Endothelial cell of umbilical vein (primary cell): ENCODE results near the gene SLC38A10. TPM values are rescaled to one million over a fixed set of nuclear protein-coding genes. Genes with fewer than 3 reads are reported as not detected.

Experiments
- BruUV-seq: library from RNA; stranded (reverse); fragments of 400-500 nt; replicated peaks from 2 replicates; lab custom pipeline; 2021; lab: Mats Ljungman, UMichigan
- CTCF ChIA-PET: fragments of 300-600, 350-600 bp; sonication (Branson Sonifier 250); formaldehyde crosslinking; loops from one replicate; lab custom pipeline; 2021; ENCODE audit warnings: antibody characterized with exemption, inconsistent platforms; lab: Charles Lee
- POLR2A ChIA-PET: fragments of 300-600, 350-600 bp; sonication (Branson Sonifier 250); formaldehyde crosslinking; loops from one replicate; lab custom pipeline; 2021; ENCODE audit warnings: antibody characterized with exemption, inconsistent platforms; lab: Charles Lee
- DNase-seq: peaks from one replicate; pipeline ENCODE4 v3.0.0-alpha.2; 2011; ENCODE audit warnings: low read depth, low spot score
- FAIRE-seq: peaks from 2 replicates; lab custom pipeline; 2011; peaks lifted over from hg19 to GRCh38; lab: Jason Lieb, UNC
- H2AFZ ChIP-seq: 2 replicates; pipeline ENCODE4 v1.6.0; 2012; ENCODE audit warnings: low read depth, low read length, control low read depth, inconsistent platforms
- H3K27ac ChIP-seq: 2 replicates; pipeline ENCODE4 v1.5.1; 2011; ENCODE audit warnings: low read depth, mild to moderate bottlenecking, control low read depth, low read length, moderate library complexity; ENCODE audit not compliant: insufficient read depth
- H3K27me3 ChIP-seq, 2 experiments: 2 replicates each; pipeline versions ENCODE4 v1.6.0 to v1.6.1; 2011; ENCODE audit warnings: low read length in 2 of 2, mixed read lengths in 1 of 2; ENCODE audit not compliant: control insufficient read depth in 2 of 2, insufficient read depth in 2 of 2
- H3K36me3 ChIP-seq, 2 experiments: 2 replicates in 1 of 2; 3 replicates in 1 of 2; pipeline ENCODE4 v1.5.1; 2011; ENCODE audit warnings: low read length in 2 of 2, mild to moderate bottlenecking in 1 of 2, moderate library complexity in 1 of 2; ENCODE audit not compliant: control insufficient read depth in 2 of 2, insufficient read depth in 2 of 2; ENCODE audit errors: extremely low read depth in 1 of 2
- H3K4me1 ChIP-seq: 3 replicates; pipeline ENCODE4 v1.5.1; 2011; ENCODE audit warnings: mild to moderate bottlenecking, low read length; ENCODE audit not compliant: control insufficient read depth, insufficient read depth; ENCODE audit errors: extremely low read depth
- H3K4me2 ChIP-seq: 2 replicates; pipeline ENCODE4 v1.6.1; 2011; ENCODE audit warnings: low read length, control low read depth, mixed read lengths; ENCODE audit not compliant: insufficient read depth
- H3K4me3 ChIP-seq, 3 experiments: fragments of 200-600 bp in 1 of 3; sonication (generic), shearing (Covaris generic) in 1 of 3; replicated peaks in 1 of 3; 2 replicates each; pipeline ENCODE4 v1.5.1; 2011 to 2016; ENCODE audit warnings: control low read depth in 3 of 3, low read length in 3 of 3, mild to moderate bottlenecking in 2 of 3, inconsistent platforms in 1 of 3, low read depth in 1 of 3, moderate library complexity in 1 of 3; ENCODE audit not compliant: insufficient read depth in 1 of 3
- H3K79me2 ChIP-seq: 2 replicates; pipeline ENCODE4 v1.6.0; 2012; ENCODE audit warnings: low read length, inconsistent platforms; ENCODE audit not compliant: control insufficient read depth, insufficient read depth
- H3K9ac ChIP-seq: replicated peaks from 2 replicates; pipeline ENCODE3; 2011; ENCODE audit warnings: low read length, control low read depth; ENCODE audit not compliant: insufficient read depth; ENCODE audit errors: extremely low read depth
- H3K9me1 ChIP-seq: replicated peaks from 3 replicates; pipeline ENCODE4 v1.6.0; 2011; ENCODE audit warnings: mild to moderate bottlenecking, low read length; ENCODE audit not compliant: control insufficient read depth, insufficient read depth; ENCODE audit errors: extremely low read depth
- H3K9me3 ChIP-seq: replicated peaks from 2 replicates; pipeline ENCODE4 v1.5.1; 2012; ENCODE audit warnings: low read length, inconsistent platforms; ENCODE audit not compliant: control insufficient read depth, insufficient read depth
- H4K20me1 ChIP-seq: replicated peaks from 2 replicates; pipeline ENCODE3; 2011; ENCODE audit warnings: mild to moderate bottlenecking, low read length; ENCODE audit not compliant: control insufficient read depth, insufficient read depth; ENCODE audit errors: extremely low read depth
- CTCF ChIP-seq, 2 donors: IDR thresholded peaks; 1 replicate in 1 of 2; 2 replicates in 1 of 2; pipeline ENCODE4 v1.5.1; 2011; ENCODE audit warnings: low read length in 2 of 2, mild to moderate bottlenecking in 2 of 2, moderate library complexity in 2 of 2, control low read depth in 1 of 2, inconsistent platforms in 1 of 2, low read depth in 1 of 2; ENCODE audit not compliant: insufficient read depth in 1 of 2; ENCODE audit errors: extremely low read depth in 1 of 2
- EZH2 ChIP-seq: IDR thresholded peaks from 2 replicates; pipeline ENCODE4 v1.6.1; 2012; ENCODE audit warnings: borderline replicate concordance, low read depth, mild to moderate bottlenecking, moderate library complexity, low read length, inconsistent platforms; ENCODE audit not compliant: severe bottlenecking
- FOS ChIP-seq: IDR thresholded peaks from 2 replicates; pipeline ENCODE4 v1.6.1; 2011; ENCODE audit warnings: mild to moderate bottlenecking, low read length, moderate library complexity, borderline replicate concordance; ENCODE audit not compliant: insufficient read depth
- GATA2 ChIP-seq: IDR thresholded peaks from 2 replicates; pipeline ENCODE4 v1.7.0; 2011; ENCODE audit warnings: low read depth, mild to moderate bottlenecking, moderate library complexity, mixed read lengths, low read length; ENCODE audit not compliant: insufficient read length, insufficient read depth
- JUN ChIP-seq: IDR thresholded peaks from 2 replicates; pipeline ENCODE4 v1.6.1; 2011; ENCODE audit warnings: borderline replicate concordance, low read depth; ENCODE audit not compliant: insufficient read length, insufficient read depth
- MAX ChIP-seq: IDR thresholded peaks from 2 replicates; pipeline ENCODE4 v1.6.1; 2011; ENCODE audit not compliant: insufficient read depth, insufficient read length
- MYC ChIP-seq: IDR thresholded peaks from one replicate; pipeline ENCODE4 v1.6.1; 2011; ENCODE audit warnings: mild to moderate bottlenecking, low read depth, low read length
- POLR2A ChIP-seq: IDR thresholded peaks from 2 replicates; pipeline ENCODE4 v1.6.1; 2012; ENCODE audit warnings: low read depth, mild to moderate bottlenecking, control low read depth, low read length
- POLR2AphosphoS5 ChIP-seq: IDR thresholded peaks from 2 replicates; pipeline ENCODE4 v1.6.1; 2012; ENCODE audit warnings: low read depth, mild to moderate bottlenecking, control low read depth, low read length, moderate library complexity; ENCODE audit not compliant: insufficient read depth
- dilution Hi-C: fragments of 300-500 bp; cut with MboI; formaldehyde crosslinking; loops from one replicate; pipeline ENCODE4 v1.15.0; 2019; ENCODE audit warnings: low sequenced_read_pairs; ENCODE audit not compliant: extremely low pct_ligation_motif_present
- intact Hi-C: fragments of 100-400 bp; cut with micrococcal nuclease; formaldehyde crosslinking; loops from one replicate; pipeline ENCODE4 v1.10.0; 2022
- polyA plus RNA-seq, 4 experiments: library from polyadenylated mRNA; depleted of rRNA in 3 of 4; stranded (reverse) in 3 of 4; unstranded in 1 of 4; fragments of >200 nt; gene quantifications; 2 replicates each; pipeline versions ENCODE4 v1.2.1 to v1.2.3, GENCODE V29; 2011 to 2012; ENCODE audit warnings: missing spikeins in 1 of 4
- total RNA-seq: library from RNA; stranded (reverse); gene quantifications from 2 replicates; pipeline ENCODE4 v1.2.3, GENCODE V29; 2021

SLC38A10 gene
- total and polyA plus RNA-seq, 2 donors (not counting 3 experiments of a cell fraction or from before 2014, with no cell fraction given): 72.7 to 113 TPM

GRCh38 chr17:81260171-81260570, 34.9 kb downstream of the SLC38A10 start:
- Histone ChIP-seq H3K9me3 (no peaks in the 10 kb centered on the region), H3K4me3 (no peak overlapping the region), H4K20me1 (no peaks in the 10 kb centered on the region), H3K4me1 (no peaks in the 10 kb centered on the region), H3K27ac (no peak overlapping the region), H3K79me2 (no peaks in the 10 kb centered on the region), H3K4me2 (no peak overlapping the region), H2AFZ (no peak overlapping the region), H3K36me3 (peaks cover 2 to 57% of the 10 kb centered on the region in 2 experiments), H3K9me1 (no peaks in the 10 kb centered on the region), H3K27me3 (no peaks in the 10 kb centered on the region), H3K9ac (no peak overlapping the region)
- dilution Hi-C loops (no loop called here), intact Hi-C loops (no loop called here)
- FAIRE-seq: no peak
- BruUV-seq: no TSS peak
- CTCF ChIA-PET: no interaction called here
- DNase-seq: no peak
- POLR2A ChIA-PET: no interaction called here
- TF ChIP-seq MAX: no peak
- no peak for TF ChIP-seq POLR2AphosphoS5
- no peak for TF ChIP-seq POLR2A
- TF ChIP-seq GATA2: no peak
- TF ChIP-seq FOS: no peak
- TF ChIP-seq CTCF (IDR thresholded peaks at IDR 0.05; ENCODE audit: extremely low read depth in 1 of 2, insufficient read depth in 1 of 2, low read depth in 1 of 2, low read length in 2 of 2): no peak
- no peak for TF ChIP-seq EZH2
- TF ChIP-seq MYC: no peak
- TF ChIP-seq JUN: no peak
